Smooth muscle cell (in vitro differentiated cells): Measurements from ENCODE around the gene RTF1. TPM values are rescaled to one million over a fixed set of nuclear protein-coding genes. Genes with fewer than 3 reads are reported as not detected.

Experiments
- DNase-seq: peaks from one replicate; lab custom pipeline; 2025; ENCODE audit not compliant: unreplicated experiment; lab: John Stamatoyannopoulos, UW
- H2AFZ ChIP-seq: fragments of 200-600 bp; sonication (generic); 2 replicates; pipeline ENCODE4 v1.6.0; 2016; ENCODE audit warnings: antibody characterized with exemption, low read depth, mild to moderate bottlenecking
- H3F3A ChIP-seq: fragments of 200-600 bp; sonication (generic); 2 replicates; pipeline ENCODE4 v1.6.0; 2017; ENCODE audit warnings: antibody characterized with exemption, low read depth
- H3K27ac ChIP-seq: fragments of 200-600 bp; sonication (generic); 2 replicates; pipeline ENCODE4 v1.5.1; 2016; ENCODE audit warnings: low read depth, mild to moderate bottlenecking
- H3K27me3 ChIP-seq: fragments of 200-600 bp; sonication (generic); 2 replicates; pipeline ENCODE4 v1.6.1; 2016; ENCODE audit warnings: low read depth, mild to moderate bottlenecking
- H3K36me3 ChIP-seq: fragments of 200-600 bp; sonication (generic); 2 replicates; pipeline ENCODE4 v1.5.1; 2016; ENCODE audit warnings: low read depth
- H3K4me1 ChIP-seq: fragments of 200-600 bp; sonication (generic); 2 replicates; pipeline ENCODE4 v1.5.1; 2016; ENCODE audit warnings: low read depth
- H3K4me2 ChIP-seq: fragments of 200-600 bp; sonication (generic); 2 replicates; pipeline ENCODE4 v1.6.0; 2016; ENCODE audit warnings: mild to moderate bottlenecking
- H3K4me3 ChIP-seq: fragments of 200-600 bp; sonication (generic); 2 replicates; pipeline ENCODE4 v1.5.1; 2016; ENCODE audit warnings: mild to moderate bottlenecking
- H3K79me2 ChIP-seq: fragments of 200-600 bp; sonication (generic); 2 replicates; pipeline ENCODE4 v1.6.0; 2016; ENCODE audit warnings: low read depth, mild to moderate bottlenecking
- H3K9ac ChIP-seq: fragments of 200-600 bp; sonication (generic); 2 replicates; pipeline ENCODE4 v1.6.0; 2016; ENCODE audit warnings: low read depth
- H3K9me3 ChIP-seq: fragments of 200-600 bp; sonication (generic); replicated peaks from 2 replicates; pipeline ENCODE4 v1.5.1; 2016; ENCODE audit warnings: low read depth
- H4K20me1 ChIP-seq: fragments of 200-600 bp; sonication (generic); 2 replicates; pipeline ENCODE4 v1.6.0; 2016; ENCODE audit warnings: low read depth
- CTCF ChIP-seq: fragments of 200-600 bp; sonication (generic); IDR thresholded peaks from 2 replicates; pipeline ENCODE4 v1.5.1; 2017; ENCODE audit warnings: borderline replicate concordance, mild to moderate bottlenecking, antibody characterized with exemption; ENCODE audit not compliant: insufficient read depth, poor library complexity, severe bottlenecking
- WGBS: methylation state at CpG from one replicate; pipeline ENCODE4 v1.1.7; 2016; ENCODE audit warnings: low lambda C conversion rate; 5-methylcytosine and 5-hydroxymethylcytosine counted together
- polyA plus RNA-seq: library from polyadenylated mRNA; unstranded; fragments of >200 nt; fragmentation: Nextera tagmentation; extraction: Ambion mirVana; gene quantifications from 2 replicates; pipeline ENCODE4 v1.2.1, GENCODE V29; 2016
- total RNA-seq: library from RNA; depleted of rRNA; stranded (reverse); fragments of >200 nt; gene quantifications from 2 replicates; pipeline ENCODE4 v1.2.3, GENCODE V29; 2014

The RTF1 gene
- total and polyA plus RNA-seq, 2 experiments from 2014 or later: 25.7 to 68.1 TPM

- H3K4me2 ChIP-seq: no peak overlapping the region
- 81% methylated on average over 2 of the region's 2 CpGs for WGBS
- no peak for TF ChIP-seq CTCF
- peaks cover 2% of the 10 kb centered on the region for H3K79me2 ChIP-seq
- no peaks in the 10 kb centered on the region for H3K27me3 ChIP-seq
- H3K9ac ChIP-seq: no peak overlapping the region
- no peaks in the 10 kb centered on the region for H3K9me3 ChIP-seq
- no peak overlapping the region for H3K4me3 ChIP-seq
- no peaks in the 10 kb centered on the region for H3K36me3 ChIP-seq
- no peak overlapping the region for H3K27ac ChIP-seq
- no peaks in the 10 kb centered on the region for H4K20me1 ChIP-seq
- no peak for DNase-seq
- no peak overlapping the region for H2AFZ ChIP-seq
- H3K4me1 ChIP-seq: peaks cover under 1% of the 10 kb centered on the region
- H3F3A ChIP-seq: peaks cover 5% of the 10 kb centered on the region
Observed at GRCh38 chr15:41411031-41411430, 5.9 kb upstream of the RTF1 start.

- H4K20me1 ChIP-seq: no peaks in the 10 kb centered on the region
- H2AFZ ChIP-seq: no peak overlapping the region
- no peak overlapping the region for H3K4me3 ChIP-seq
- TF ChIP-seq CTCF: no peak
- H3F3A ChIP-seq: peaks cover 5% of the 10 kb centered on the region
- H3K79me2 ChIP-seq: peaks cover 4% of the 10 kb centered on the region
- H3K9me3 ChIP-seq: no peaks in the 10 kb centered on the region
- no peak overlapping the region for H3K27ac ChIP-seq
- DNase-seq: no peak
- H3K4me1 ChIP-seq: peaks cover 3% of the 10 kb centered on the region
- H3K36me3 ChIP-seq: no peaks in the 10 kb centered on the region
- no peaks in the 10 kb centered on the region for H3K27me3 ChIP-seq
- H3K4me2 ChIP-seq: no peak overlapping the region
- no peak overlapping the region for H3K9ac ChIP-seq
- 99% methylated on average over 3 of the region's 3 CpGs for WGBS
Observed at GRCh38 chr15:41411441-41411840, 5.5 kb upstream of the RTF1 start.

GRCh38 chr15:41416128-41416741, 660 bp upstream of the RTF1 start:
- H3K36me3 ChIP-seq: no peaks in the 10 kb centered on the region
- H3K4me1 ChIP-seq: peaks cover 21% of the 10 kb centered on the region
- peak overlapping the region; percentile 82 for H3K27ac ChIP-seq
- no peaks in the 10 kb centered on the region for H3K9me3 ChIP-seq
- H3F3A ChIP-seq: no peaks in the 10 kb centered on the region
- peak overlapping the region; percentile 57 for H3K9ac ChIP-seq
- DNase-seq: no peak
- H3K79me2 ChIP-seq: peaks cover 46% of the 10 kb centered on the region
- H4K20me1 ChIP-seq: peaks cover 37% of the 10 kb centered on the region
- no peaks in the 10 kb centered on the region for H3K27me3 ChIP-seq
- no peak for TF ChIP-seq CTCF
- H3K4me3 ChIP-seq: peak overlapping the region; percentile 94
- H3K4me2 ChIP-seq: peak overlapping the region; percentile 86
- WGBS: 36% methylated on average over 20 of the region's 20 CpGs
- peak overlapping the region; percentile 91 for H2AFZ ChIP-seq
